Measurements from ENCODE around the gene ARAP2.

The ARAP2 gene

DNA sequence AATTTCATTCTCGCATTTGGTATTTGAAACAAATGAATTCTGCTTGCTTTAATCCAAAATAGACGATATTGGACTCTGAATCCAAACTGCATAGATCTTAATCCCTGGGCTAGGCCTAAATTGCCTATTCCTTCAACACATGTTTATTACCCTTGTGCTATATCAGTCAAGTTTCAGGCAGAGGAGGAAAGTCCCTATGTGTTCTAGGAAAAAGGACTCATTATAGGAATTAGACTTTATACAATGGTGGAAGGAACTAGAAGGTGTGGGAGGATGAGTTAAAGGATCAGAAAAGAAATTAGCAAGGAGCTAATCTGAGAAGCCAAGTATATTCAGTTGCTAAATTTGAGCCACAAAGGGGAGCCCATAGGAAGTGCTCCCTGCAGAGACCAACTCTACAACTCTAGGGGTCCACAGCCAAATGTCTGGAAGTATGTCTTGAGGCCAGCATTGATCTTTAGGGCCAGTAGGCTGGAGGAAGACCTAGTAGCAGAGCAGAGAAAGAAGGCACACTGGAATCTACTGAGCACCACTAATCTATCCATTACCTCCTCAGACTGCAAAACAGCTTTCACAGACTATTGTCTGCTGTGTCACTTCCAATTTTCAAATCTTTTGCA is 20.0 kb upstream of the ARAP2 start:
- no peak for DNase-seq

DNA sequence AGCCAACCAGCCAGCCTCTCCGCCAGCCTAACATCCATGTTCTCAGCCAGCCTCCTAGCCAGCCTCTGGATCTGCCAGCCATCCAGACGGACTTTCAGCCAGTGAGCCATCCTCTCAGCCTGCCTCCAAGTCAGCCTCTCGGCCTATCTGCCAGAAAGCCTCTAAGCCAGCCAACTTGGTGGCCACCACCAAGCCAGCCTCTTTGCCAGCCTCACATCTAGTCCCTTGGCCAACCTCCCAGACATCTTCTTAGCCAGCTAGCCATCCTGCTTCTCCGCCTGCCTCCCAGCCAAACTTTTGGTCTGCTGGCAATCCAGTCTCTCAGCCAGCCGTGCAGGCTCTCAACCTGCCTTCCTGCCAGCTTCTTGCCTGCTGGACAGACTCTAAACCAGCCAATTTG is 16.4 kb upstream of the ARAP2 start:
- DNase-seq: no peak

DNA sequence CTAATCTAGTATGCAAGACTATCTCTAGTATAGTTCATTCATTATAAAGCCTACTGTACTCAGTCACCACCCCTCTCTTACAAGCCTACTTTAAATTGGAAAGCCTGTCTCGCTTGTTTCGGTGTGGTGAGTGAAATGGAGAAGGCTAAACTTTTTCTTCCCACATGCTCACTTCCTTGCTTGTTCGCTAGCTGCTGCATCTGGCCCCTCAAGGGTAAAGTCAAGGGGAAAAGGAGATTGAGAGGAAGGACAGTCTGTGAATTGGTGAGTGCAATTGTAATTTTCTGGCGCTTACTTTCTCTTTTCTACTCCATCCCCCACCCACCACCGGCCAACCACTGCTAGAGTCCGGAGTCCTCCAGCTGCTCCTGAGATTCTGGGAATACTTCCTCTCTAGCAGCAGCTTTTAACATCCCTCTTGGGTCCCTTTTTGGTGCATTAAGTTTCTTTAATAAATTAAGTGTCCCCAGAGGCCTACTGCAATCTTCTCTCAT is 12.1 kb upstream of the ARAP2 start:
- no peak for DNase-seq

DNA sequence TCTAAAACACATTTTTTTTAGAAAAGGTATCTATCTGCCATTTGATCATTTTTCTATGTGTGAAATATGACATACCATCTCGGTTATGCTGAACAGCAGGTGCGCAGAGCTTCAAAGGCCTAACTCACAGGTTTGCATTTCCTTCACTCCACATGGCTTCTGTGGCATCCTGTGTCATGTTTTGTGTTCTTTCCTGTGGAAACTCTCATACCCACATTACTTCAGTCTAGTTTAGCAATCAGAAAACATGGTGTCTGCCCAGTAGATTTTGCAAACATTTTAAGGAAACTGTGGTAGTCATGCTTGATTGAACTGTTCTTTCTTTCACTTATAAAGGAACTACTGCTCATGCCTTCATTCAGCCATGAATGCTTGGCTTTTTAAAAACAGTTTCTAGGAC is 11.3 kb upstream of the ARAP2 start:
- DNase-seq: no peak

DNA sequence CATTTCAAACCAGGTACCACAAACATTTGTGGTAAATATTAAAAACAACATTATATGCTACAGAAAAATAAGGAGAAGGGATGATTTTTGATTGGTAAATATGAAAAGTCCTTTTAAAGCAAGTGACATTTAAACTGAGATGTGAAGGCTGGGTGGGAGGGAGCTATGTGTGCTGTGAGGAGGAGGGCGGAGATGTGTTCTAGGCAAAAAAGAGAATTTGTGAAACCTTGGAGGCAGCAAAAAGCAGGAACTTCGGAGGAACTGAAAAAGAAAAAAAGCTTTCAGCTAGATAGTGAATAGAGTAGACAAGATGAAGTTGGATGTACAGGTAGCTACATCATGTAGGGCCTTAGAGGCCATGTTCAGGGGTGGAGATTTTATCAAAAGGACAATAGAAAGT is 10.1 kb upstream of the ARAP2 start:
- no peak for DNase-seq

DNA sequence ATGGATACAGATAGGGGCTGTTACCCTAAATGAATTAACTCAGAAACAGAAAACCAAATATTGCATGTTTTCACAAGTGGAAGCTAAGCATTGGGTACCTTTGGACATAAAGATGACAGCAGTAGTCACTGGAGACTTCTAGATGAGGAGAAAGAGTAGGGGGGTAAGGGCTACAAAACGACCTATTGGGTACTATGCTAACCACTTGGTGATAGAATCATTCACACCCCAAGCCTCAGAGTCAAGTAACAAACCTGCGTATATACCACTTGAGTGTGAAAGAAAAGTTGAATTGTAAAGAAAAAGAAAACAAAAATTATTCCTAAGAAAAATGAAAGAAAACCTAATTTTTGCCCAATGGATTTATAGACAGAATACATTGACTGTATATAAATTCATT is 7.7 kb upstream of the ARAP2 start:
- no peak for DNase-seq

DNA sequence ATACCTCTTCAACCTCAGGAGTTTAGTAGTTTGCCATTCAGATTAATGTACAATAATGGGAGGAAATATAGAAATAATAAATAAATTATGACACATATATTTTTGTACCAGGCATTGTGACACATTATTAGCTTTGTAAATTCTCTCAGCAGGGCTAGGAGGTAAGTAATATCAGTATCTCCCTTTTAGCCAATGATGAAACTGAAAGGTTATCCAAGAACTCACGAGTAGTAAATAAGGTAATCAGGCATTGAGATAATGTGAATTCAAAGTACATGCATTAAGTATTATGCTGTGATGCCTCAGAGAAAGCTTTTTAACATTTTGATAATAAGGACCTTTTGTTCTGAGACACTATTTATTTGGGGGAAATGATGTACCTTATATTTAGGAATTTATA is 5.3 kb upstream of the ARAP2 start:
- DNase-seq: no peak

DNA sequence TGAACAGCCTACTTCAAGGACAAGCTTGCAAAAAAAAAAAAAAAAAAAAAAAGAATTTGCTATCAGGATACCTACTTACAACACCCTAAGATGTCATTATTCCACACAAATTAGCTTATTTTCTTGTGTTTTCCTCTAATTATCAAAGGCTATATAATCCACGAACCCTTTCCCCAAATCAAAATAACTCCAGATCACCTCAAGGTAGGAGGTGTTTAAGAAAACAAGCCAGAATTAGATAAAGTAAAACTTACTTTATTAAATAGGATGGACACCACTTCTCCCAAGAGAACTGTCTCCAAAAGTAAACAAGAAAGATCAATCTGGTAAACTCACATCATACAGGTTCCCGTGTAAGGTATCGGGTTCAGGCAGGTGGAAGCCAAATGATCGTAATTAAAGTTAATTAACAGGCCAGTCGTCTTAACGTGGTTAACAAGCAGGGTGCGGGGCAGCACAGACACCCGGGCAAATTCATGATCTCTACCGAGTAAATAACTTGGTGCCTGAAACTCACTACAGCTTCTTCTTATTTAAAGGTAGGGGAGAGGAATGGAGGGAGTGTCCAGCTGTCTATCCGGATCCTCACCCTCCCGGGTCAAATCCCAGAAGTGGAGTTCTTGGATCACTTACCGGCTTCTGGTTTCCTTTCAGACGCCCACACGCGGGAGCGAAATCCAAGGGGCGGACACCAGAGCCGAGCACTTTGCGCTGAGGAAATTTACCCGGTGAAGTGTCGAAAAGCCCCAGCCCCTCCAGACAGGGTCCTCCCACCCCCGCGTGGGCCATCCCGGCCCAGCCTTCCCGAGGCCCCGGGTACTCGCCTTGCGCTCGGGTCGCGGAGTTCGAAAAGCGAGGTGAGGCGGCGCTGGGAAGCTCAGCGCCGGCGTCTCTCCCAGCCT is 708 bp downstream of the ARAP2 start:
- no peak for DNase-seq

DNA sequence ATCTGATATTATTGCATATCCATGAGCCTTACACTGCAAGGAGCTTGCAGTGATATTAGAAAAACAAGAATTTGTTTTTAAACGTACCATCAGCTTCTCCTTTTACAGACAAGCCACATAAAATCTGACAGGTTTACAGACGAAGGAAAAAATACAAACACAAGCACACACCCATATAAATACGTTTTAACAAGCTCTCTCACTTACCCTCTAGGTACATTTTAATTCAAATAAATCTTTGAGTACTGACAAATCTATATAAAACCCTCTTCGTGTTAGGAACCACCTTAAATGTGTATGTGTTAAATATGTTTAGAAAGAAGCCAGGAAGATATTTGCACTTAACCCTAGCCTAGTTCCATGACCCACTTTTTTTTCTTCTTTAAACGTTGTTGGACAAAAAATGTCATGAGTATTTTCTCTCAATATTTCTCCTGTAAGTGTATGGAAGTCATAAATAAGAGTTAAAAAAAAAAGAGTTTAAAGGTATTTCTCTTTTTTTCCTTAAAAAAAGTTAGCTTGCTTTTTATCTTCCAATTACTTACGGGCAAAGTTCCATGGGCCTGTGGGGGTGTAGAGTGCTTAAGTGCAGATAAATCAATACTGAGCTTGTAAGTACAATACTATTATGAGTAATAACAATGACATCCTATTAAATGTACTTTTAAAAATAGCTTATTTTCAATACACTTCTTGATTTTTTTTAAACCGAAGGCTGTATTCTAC is 1.5 kb downstream of the ARAP2 start:
- DNase-seq: peak; percentile 2

DNA sequence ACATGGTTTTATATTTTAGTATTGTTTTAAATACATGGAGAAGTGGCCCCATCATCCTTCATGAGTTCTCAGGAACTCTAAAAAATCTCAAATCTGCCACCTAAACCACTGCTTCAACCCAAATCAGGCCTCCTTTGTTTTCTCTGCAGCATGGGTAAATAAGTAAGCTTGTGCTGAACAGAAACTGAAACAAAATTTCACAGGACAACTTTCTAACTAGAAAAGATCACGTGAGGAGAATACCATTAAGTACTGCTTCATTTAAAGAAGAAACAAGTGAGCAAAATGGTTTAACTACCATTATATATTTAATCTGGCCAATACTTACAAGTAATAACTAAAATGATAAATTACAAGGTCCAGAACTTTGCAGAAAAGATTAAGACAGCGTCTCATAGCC is 2.5 kb downstream of the ARAP2 start:
- DNase-seq: no peak

DNA sequence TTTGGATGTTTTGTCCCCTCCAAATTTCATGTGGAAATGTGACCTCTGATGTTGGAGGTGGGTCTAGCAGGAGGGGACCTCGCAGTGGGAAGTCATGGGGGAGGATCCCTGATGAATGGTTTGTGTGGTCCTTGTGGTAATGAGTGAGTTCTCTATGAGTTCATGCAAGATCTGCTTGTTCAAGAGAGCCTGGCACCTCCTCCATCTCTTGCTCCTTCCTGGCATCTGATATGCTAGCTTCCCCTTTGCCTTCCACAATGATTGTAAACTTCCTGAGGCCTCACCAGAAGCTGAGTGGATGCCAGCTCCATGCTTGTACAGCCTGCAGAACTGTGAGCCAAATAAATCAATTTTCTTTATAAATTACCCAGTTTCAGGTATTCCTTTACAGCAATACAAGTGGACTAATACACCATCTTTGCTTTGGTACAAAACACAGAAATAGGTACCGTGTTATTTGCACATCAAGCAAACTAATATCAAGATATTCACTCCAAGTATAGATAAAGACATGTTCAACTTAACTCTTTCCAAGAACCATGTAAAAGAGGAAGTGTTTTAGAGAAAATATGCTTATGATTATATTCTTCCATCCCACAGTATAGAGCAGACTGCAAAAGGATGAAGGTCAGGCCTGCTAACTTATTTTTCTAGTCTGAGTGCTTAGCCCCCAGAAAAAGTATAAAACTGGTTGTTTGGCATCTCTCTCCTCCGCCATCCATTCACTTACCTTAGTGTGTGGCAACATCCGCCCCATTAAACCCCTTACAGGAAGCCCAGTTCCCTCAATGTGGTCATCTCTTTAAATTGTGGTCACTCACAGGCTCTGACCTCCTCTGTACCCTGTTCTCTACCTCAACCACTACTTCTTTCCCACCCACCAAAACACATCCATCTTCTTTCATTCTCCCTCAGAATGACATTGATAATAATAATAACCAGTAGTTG is 6.7 kb downstream of the ARAP2 start:
- DNase-seq: no peak

DNA sequence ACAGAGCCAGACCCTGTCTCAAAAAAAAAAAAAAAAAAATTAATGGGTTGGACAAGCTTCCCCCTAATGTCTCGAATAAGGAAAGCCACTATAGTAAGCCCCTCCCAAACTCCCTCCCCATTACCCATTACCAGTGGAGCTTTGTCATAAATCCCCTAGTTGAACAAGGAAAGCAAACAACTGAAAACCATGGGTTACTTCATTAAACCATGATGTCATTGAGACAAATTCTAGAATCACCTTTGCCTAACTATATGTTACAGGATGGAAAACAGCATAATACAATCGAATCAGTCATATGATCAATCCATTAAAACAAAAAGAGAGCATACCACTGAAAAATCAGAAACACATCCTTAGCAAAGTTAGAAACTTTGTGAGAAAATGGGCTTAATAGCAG is 8.2 kb downstream of the ARAP2 start:
- DNase-seq: no peak

DNA sequence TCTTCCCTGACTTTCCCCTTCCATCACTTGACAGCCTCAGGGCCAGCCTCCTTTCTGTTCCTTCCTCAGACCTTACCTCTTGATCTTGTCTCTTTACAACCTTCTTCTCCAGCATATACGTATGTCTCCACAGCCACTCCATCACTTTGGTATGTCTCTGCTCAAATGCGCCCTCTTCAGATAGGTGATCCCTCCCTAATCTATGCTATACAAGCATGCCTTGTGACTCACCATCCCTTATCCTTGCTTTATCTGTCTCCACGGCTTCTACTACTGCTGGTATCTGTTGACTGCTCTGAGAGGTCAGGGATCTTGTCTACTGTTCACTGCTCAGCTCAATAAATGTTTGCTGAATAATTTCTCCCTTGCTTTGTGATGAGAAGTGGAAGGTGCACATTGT is 9.0 kb downstream of the ARAP2 start:
- DNase-seq: peak; percentile 1

DNA sequence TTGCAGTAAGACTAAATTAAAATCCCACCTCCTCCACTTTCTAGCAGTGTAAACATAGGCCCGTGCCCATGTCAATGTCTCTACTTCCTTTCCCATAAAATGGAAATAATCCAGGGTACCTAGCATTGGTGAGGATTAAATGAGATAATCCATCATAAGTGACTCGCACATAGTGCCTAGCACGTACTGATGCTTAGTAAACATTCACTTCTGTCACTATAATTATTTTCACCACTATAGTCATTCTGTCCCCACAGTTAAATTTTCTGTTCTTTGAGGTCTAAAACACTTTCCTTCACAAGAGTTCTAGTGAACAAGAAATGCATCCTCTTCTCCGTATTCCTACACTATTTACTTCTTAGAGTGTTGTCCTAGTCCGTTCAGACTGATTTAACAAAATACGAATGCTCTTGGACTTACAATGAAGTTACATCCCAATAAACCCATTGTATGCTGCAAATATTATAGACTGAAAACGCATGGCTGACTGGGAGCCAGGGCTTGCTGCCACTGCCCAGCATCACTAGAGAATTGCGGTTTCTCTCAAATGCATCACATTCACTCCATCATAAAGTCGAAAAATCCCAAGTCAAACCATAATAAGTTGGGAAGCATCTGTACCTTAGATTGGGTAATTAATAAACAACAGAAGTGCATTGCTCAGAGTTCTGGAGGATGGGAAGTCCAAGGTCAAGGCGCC is 10.6 kb downstream of the ARAP2 start:
- DNase-seq: no peak

DNA sequence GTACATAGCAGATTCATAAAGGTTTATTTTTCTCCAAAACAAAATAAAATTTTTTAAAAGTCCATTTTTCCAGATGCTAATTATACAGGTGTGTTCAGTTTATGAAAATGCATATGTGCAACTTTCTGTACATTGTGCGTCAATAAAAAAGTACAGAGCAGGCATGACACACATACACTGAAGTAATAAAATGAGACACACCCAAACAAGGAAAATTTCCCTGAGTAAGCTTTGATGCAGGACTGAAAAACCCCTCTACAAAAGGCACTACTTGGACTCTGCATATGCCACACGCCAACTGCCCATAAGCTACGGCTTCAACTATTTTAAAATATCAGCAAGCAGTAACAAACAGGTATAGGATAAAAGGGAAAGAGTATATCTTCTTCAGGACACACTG is 13.8 kb downstream of the ARAP2 start:
- no peak for DNase-seq

DNA sequence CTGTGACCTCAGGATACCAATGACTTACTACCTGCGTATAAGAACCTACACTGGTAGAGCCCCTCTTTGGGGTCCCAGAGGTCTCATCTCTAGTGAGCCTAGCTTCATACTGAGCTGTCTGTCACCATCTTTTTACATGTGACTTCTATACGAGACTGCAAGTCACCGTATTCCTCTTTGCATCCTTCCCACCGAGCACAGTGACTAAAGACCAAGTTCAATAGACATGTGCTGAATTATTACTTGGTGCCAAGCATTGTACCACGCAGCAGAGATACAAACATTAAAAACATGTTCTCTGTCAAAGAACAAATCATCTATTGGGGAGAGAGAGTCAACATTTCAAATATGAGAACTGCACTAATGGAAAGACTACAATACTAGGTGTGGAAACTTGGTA is 16.4 kb downstream of the ARAP2 start:
- no peak for DNase-seq

DNA sequence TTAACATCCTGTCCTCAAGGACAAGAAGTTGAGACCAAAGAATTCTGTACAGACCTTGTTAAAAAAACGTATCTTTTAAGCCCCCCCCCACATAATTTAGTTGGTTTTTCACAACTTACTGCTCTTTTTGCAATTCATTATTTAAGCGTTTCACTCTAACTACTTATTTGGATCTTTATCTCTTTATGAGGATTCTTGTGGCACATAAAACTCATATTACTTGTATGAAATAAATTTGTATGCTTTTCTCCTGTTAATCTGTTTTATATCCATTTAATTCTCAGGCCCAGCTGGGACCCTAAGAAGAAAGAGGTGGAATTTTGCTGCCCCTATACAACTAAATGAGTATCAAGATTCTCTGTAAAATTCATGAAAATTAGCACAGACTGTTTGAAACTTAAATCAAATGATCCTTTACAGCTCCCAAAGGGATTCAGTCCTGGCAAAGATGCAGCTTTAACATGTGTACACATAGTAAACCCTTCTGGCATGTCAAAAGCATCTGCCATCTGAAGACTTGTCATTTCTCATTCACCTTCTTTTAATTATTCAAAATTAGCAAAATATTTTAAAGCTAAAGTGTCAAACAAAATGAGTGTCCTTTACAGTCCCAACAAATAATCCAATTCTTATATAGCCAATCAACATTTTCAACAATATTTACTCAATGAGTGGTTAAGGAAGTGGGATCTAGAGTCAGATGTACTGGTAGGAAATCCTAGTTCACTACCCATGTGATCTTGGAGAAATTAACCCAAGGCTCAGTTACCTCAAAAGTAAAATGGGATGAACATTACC is 17.7 kb downstream of the ARAP2 start:
- DNase-seq: no peak

DNA sequence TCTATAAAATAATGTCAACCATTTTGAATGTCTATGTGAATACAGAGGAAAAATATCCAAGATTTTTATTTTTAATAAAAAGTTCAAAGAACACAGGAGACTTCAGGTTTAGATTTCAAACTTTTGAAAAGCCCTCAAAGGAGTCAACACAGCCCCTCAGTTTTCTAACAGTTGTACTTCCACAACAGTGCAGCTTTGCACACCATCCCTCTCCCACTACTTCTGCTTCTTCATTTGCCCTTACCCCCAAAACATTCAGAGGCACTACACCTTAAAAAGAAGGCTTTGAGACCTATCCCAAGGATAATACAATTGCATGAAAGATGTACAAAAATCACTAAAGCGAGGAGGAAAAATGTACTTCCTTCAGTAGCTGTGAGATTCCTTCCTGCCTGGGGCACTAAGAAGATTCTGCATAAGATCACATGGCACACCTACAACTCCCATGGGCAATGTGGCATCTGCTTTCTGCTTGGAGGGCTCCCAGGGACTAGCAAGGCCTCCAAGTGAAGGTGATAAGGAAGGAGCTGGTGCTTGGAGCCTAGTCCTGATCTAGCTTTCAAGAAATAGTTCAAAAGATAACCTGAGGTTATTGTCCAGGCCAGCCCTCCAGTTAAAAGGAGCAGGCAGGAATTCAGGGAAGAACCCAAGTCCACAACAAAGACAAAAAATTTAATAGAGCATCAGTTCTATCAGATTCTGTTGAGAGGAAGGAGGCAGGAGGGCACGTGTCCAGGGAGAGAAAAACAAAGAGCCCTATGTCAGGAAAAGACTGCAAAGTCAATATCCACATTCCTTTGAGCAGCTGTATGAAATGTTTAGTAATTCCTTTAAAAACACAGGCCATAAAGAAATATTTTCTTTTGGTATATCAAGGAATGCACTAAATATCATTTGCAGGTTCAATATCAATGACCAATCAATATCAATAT is 19.1 kb downstream of the ARAP2 start:
- no peak for DNase-seq

DNA sequence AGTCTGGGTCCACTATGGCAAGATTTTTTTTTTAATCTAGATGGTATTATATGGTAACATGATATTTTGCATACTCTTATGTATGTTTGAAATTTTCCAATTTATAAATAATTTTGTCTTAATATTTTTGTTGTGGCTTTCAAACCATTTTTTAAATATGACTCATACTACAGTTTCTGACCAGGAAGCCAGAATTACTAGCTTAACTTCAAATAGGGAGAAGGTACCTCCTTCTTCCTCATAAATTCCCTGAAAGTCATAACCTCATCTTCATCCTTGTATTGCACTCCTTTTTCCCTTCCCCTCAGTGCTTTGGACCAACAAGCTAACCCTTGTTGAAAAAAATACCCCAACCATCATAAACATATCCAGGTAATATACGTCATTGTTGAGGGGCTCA is 21.6 kb downstream of the ARAP2 start:
- DNase-seq: no peak

DNA sequence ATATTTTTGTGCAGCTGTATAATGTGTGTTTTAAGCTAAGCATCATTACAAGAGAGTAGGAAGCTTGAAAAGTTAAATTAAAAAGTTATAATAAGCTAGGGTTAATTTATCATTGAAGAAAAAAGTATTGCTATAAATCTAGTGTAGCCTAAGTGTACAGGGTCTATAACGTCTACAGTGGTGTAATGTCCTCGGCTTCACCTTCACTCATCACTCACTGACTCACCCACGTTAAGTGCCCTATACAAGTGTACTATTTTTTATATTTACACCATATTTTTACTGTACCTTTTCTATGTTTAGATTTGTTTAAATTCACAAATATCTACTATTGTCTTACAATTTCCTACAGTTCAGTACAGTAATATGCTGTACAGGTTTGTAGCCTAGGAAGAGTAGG is 23.5 kb downstream of the ARAP2 start:
- DNase-seq: no peak
